Dedifferentiated amniotic fluid mesenchymal stem cell (primary cell): Measurements from ENCODE around the gene POLR3F.
"Not testable (repeated sequence)": the region's sequence is repeated elsewhere in the genome, so short reads cannot be mapped to it uniquely, and the experiment has no call there.

Experiments used
- DNase-seq: peaks from one replicate; pipeline ENCODE4 v3.0.0-alpha.2; 2016; ENCODE audit errors: extremely low spot score

Gene POLR3F, protein sequence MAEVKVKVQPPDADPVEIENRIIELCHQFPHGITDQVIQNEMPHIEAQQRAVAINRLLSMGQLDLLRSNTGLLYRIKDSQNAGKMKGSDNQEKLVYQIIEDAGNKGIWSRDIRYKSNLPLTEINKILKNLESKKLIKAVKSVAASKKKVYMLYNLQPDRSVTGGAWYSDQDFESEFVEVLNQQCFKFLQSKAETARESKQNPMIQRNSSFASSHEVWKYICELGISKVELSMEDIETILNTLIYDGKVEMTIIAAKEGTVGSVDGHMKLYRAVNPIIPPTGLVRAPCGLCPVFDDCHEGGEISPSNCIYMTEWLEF

DNA sequence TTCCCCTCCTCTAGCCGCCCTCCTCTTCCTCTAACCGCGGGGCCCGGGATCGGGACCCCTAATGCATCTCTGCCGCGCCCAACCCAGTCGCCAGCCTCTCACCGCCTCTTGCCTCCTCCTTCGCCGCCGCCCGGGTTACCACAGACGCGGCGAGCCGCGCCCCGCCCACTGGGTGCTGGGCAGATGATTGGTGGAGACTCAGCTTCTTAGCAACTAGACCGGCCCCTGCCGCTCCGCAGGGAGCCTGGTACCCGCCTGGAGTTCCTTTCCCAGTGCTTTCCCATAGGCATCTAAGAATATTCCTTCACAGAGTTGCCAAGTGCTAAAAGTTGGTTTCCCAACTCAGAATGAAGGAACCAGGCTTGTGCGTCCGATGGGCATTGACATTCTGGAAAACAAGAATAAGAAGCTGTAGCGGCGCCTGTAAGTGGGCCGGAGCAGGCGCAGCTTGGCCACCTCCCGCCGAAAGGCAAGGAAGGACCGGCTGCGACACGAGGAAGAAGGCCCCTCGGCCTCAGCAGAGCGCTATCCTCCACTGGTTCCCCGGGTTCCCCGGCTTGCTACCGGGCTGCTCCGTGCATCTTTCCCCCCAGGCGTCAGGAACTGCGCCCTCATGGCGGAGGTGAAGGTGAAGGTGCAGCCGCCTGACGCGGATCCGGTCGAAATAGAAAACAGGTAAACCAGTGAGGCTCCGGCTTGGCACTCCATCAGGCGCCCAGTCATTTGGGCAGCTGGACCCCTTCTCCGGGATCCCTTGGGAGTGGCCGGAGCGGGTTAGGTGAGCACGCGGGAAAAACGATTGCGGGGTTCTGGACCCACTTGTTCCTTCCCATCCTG lies at the start of gene POLR3F, which contains the start of gene DZANK1:
TSS of gene POLR3F (plus strand) at position 497 of the 837 bp plus-strand sequence. CDS start at position 614, 117 bp downstream.
TSS of gene DZANK1 (minus strand) at position 137 of the 837 bp plus-strand sequence. CDS start 1,672 bp downstream, outside the sequence.
- DNase-seq, result peak; percentile 95

DNA sequence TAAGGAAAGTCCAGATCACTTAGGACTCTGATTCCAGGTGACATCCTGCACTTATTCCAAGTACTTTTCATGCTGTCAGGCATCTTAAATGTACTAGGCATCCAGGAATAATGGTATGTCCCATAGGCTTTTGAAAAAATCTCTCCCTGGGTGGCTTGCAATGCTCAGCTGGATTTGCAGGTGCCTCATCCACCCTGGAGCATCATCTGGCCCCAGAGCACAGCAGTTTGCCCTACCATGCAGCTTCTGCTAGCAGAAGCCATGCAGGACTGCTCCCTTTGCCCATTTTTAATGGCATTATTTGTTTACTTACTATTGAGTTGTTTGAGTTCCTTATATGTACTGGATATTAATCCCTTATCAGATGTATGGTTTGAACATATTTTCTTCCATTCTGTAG lies 45.6 kb upstream of the POLR3F start:
- no peak for DNase-seq

- no peak for DNase-seq
Observed at GRCh38 chr20:18427214-18427613, 40.0 kb upstream of the POLR3F start.

DNA sequence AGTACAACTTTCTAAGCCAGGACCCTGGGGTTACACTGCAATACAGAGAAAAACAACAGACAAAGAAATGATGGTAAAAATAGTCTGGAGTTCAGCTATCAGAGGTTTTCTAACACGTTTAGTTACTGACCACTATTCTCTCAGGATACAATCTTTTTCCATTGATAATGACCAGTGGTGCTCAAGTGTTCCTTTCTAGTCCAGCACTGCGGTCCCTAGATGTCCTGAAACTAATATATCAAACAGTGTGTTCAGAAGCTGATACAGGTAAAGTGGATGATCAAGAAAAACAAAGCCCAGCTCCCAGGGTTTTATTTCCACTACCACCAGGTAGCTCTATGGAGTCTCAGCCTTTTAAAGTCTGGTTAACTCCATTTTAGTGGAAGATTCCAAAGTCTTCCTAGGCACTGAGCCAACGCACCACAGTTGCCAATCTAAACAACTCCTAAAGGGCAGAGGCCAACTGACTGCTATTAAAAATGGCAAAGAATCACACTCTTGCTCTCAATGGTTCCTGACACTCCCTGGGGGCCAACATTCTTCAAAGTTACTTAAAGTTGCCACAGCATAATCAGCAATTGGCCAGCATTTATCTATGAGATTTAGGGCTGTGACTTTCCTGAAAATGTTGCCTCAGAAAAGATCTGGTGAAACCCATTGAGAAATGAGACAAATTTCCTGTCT lies 38.6 kb upstream of the POLR3F start:
- no peak for DNase-seq

DNA sequence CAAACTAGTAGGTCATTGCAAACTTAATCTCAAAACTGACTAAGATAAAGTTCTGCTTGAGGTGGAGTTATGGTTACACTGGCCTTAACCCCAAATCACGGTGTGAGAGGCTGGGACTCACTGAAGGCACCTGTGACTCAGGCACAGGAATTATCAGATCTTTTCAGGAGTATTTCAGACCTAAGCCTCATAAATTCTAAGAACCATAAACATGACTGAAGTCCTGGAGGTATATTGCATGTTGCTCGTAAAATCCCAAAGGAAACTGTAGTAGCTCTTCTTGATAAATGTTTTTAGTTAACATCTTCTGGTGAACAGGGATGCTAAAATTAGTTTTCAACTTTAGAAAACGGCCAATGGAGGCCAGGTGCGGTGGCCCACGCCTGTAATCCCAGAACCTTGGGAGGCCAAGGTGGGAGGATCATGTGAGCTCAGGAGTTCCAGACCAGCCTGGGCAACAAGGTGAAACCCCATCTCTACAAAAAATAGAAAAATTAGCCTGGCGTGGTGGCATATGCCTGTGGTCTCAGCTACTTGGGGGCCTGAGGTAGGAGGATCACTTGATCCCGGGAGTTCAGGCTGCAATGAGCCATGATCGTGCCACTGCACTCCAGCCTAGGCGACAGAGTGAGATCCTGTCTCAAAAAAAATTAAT lies 36.9 kb upstream of the POLR3F start:
- DNase-seq, result no peak

DNA sequence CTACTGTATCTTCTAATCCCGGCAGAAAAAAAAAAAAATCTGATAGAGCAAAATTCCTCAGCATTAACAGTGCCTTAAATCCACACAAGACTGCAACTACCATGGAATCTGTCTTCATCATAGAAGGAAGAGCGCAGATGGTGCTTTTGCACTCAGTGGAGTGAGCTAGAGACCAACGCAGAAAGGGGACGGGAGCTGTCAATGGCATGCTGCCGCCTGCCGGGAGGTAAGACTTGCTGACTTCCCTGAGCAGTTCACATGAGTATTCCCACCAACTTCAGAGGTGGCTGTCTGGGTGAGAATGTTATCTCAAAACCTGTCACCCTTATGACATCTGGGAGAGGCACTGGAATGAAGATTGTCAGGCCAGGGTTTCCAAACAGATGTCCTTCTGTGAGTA lies 36.0 kb upstream of the POLR3F start:
- DNase-seq, result no peak

DNA sequence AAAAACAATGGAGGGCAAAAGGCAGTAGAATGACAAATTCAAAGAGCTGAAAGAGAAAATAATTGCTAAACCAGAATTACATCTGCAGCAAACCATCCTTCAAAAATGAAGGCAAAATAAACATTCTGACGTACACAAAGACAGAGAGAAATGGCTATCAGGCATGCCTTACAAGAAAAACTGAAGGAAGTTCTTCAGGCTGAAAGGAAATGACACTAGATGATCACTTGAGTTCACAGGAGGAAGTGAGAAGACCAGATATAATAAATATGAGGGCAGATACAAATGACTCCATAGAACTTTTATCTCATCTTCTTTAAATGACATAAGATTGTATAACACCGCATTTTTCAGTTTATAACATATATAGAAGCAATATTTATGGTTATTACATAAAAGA lies 30.3 kb upstream of the POLR3F start:
- DNase-seq, result no peak

GRCh38 chr20:18440403-18440802 lies 26.8 kb upstream of the POLR3F start:
- no peak for DNase-seq

DNA sequence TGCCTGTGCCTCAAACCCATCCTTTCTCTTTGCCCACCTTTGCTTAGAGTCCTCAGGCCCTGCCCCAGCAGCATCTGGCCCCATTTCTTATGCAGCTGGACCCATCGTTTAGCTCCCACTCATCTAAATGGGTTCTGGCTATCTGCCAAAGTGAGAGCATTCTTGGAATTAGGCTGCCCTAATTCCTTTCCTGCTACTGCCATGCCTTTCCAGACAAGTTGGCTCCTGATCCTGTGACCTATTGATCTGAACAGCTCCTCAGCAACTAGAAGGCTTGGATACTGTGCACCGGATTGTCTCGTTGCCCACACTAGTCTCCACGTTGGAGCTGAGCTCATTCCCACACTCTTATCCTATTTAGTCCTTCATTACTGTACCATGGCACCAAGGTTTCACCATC lies 23.3 kb upstream of the POLR3F start:
- no peak for DNase-seq

- DNase-seq, result no peak
Observed at GRCh38 chr20:18456600-18456999, 10.6 kb upstream of the POLR3F start.

GRCh38 chr20:18465536-18466200 lies 1.5 kb upstream of the POLR3F start:
- DNase-seq, result no peak

- no peak for DNase-seq
Observed at GRCh38 chr20:18466574-18466893, 656 bp upstream of the POLR3F start.

DNA sequence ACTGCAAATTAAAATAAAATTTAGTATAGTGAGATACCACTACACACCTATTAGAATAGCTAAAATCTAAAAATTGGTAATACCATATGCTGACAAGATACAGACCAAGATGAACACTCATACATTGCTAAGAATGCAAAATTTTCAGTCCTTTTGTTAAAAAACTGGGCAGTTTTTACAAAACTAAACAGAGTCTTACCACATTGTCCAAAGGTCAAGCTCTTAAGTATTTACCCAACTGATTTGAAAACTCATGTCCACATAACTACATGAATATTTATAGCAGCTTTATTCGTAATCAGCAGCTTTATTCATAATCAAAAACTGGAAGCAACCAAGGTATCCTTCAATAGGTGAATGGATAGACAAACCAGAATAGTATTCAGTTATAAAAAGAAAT lies 10.0 kb downstream of the POLR3F start:
- DNase-seq, result no peak

GRCh38 chr20:18477821-18478220 lies 10.6 kb downstream of the POLR3F start:
- no peak for DNase-seq

GRCh38 chr20:18481596-18481995 lies 14.4 kb downstream of the POLR3F start:
- no peak for DNase-seq

- DNase-seq, result no peak
Observed at GRCh38 chr20:18488301-18488700, 21.1 kb downstream of the POLR3F start.

GRCh38 chr20:18496042-18496441 lies 28.9 kb downstream of the POLR3F start:
- DNase-seq, result no peak

GRCh38 chr20:18496740-18497592 lies 29.8 kb downstream of the POLR3F start, which contains the start of gene RBBP9:
TSS of gene RBBP9 (minus strand) at chr20:18497225. CDS start at chr20:18497167, 58 bp downstream.
- peak; percentile 70 for DNase-seq

DNA sequence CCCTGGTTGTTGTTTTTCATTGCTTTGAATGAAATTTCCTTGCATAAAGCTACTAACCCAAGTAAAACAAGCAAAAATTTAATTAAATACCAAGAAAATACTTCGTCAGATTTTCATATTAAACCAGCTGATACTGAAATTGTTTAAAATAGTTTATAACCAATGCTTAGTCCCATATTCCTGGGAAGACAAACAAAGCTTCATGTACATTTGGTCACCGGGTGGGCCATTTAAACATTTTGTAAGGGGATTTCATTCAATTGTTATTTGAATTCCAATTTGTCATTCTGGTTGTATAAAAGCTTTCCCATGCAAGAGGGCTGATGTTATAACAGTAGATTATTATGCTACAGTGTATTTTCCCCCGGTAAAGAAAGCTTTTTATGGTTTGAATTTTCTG lies 30.4 kb downstream of the POLR3F start:
- no peak for DNase-seq

DNA sequence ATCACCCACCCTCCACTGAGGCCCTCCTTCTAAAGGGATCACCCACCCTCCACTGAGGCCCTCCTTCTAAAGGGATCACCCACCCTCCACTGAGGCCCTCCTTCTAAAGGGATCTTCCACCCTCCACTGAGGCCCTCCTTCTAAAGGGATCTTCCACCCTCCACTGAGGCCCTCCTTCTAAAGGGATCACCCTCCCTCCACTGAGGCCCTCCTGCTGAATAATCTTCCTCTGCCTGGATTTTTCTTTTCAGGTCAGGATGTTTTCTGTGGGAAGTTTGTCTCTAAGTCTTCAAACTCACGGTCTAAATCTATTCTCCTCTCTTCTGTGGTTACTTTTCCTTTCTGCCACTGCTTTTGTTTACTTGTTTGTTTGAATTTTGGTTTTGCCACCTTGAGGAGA lies 34.5 kb downstream of the POLR3F start:
- DNase-seq, result not testable (repeated sequence)
